GM18868 (cell line): ENCODE results near the gene BACE2.
"Not testable (repeated sequence)": the region's sequence is repeated elsewhere in the genome, so short reads cannot be mapped to it uniquely, and the experiment has no call there.

Experiments used
- ATAC-seq: cut with Tn5 transposase; IDR thresholded peaks from one replicate; pipeline ENCODE4 v1.9.1; 2021; ENCODE audit warnings: mild to moderate bottlenecking, moderate library complexity; ENCODE audit not compliant: unreplicated experiment

The BACE2 gene

DNA sequence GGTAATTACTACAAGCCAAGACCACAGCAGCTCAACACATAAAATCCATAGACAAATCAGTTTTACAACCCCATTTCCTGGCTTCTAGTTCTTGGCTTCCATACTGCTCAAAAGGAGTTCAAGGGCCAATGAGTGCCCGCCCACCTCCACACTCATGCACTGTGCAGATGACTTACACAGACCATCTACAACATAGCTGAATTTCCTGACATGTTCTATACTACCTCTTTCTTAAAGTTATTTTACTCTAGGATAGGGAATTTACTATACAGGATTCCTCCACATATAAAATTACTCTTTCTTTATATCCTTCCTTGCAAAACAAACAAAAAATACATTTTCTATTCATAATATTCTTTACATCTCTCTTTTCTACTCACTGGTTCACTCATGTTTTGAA lies 14.6 kb downstream of the BACE2 start:
- ATAC-seq = no peak

GRCh38 chr21:41183575-41183974 lies 15.6 kb downstream of the BACE2 start:
- ATAC-seq = no peak

DNA sequence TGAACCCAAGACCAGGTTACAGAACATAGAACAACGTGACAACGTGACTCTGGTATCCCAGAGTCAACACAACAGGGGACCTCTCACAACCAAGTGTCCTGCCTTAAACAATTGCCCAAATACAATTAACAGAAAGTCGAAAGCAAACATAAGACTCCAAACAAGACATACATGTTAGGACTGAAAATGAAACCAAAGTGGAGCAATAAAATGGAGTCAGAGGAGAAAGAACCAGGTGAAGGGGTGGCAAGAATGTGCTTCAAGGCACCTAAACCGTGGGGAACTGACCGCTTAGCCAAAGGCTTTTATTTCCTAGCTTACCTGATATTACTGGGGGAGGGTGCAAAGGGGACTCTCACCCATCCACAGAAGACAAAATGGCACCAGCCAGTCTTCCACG lies 17.8 kb downstream of the BACE2 start:
- no peak for ATAC-seq

GRCh38 chr21:41186755-41187536 lies 19.0 kb downstream of the BACE2 start:
- ATAC-seq = no peak

DNA sequence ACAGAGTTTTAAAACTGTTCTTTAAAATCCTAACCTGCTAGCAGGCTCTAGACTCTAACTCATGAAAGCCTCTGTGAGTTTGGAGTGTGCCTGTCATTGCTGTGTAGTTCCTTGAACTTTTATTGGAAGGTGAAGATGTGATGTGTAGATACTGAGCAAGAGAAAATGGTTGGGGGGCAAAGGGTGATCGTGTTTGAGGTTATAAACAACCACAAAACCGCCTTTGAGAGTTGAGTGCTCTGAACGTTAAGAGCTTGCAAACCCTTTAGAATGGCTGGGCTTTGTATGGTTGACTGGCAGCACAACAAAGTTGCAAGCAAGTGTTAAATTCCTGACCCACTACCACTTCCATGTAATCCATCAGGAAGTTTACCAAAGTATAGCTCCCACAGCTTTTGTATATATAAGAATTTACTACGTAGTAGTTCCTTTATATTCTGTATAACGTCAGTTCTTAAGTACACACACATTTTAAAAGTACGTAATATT lies 19.6 kb downstream of the BACE2 start:
- ATAC-seq = no peak

- no peak for ATAC-seq
Observed at GRCh38 chr21:41188486-41189149, 20.7 kb downstream of the BACE2 start.

GRCh38 chr21:41189150-41189745 lies 21.3 kb downstream of the BACE2 start:
- ATAC-seq = no peak

DNA sequence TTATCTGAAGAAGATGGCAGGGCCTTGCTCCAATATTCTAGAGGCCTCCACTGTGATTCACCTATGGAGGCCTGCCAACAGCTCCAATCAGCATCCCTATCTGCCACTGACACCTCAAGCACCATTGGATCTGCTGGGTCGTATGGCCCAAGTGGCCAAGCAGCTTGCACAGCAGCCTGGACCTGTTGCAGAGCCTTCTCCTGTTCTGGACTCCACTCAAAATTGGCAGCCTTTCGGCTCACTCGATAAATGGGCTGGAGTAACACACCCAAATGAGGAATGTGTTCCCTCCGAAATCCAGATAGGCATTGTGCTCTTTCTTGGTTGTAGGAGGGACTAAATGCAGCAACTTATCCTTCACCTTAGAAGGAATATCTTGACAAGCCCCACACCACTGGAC lies 24.6 kb downstream of the BACE2 start:
- not testable (repeated sequence) for ATAC-seq

GRCh38 chr21:41195311-41195710 lies 27.4 kb downstream of the BACE2 start:
- ATAC-seq = no peak

GRCh38 chr21:41196993-41197392 lies 29.0 kb downstream of the BACE2 start:
- no peak for ATAC-seq

GRCh38 chr21:41197582-41197981 lies 29.6 kb downstream of the BACE2 start:
- ATAC-seq = no peak

- not testable (repeated sequence) for ATAC-seq
Observed at GRCh38 chr21:41198647-41199046, 30.7 kb downstream of the BACE2 start.

GRCh38 chr21:41199123-41199522 lies 31.2 kb downstream of the BACE2 start:
- ATAC-seq = no peak

- no peak for ATAC-seq
Observed at GRCh38 chr21:41199588-41199987, 31.6 kb downstream of the BACE2 start.

- no peak for ATAC-seq
Observed at GRCh38 chr21:41201385-41201784, 33.4 kb downstream of the BACE2 start.

DNA sequence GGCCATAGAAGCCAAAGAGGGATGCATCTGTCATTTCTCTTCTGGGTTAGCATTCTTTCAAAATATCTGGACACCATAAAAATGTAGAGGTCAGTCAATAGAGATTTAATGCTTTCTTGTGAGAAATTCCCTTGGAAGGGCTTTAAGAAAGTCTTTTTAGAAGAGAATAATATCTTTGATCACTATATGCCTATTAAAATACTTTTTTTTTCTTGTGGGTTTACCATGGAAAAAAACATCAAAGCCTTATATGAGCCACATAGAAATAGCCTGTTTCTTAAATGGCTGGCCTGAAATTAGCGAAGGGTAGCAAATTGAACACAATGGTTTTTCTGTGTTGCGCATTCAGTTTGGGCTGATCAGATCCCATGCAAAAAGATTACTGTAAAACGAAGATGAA lies 36.8 kb downstream of the BACE2 start:
- no peak for ATAC-seq

GRCh38 chr21:41207401-41208375 lies 39.7 kb downstream of the BACE2 start:
- no peak for ATAC-seq

GRCh38 chr21:41208376-41208763 lies 40.4 kb downstream of the BACE2 start:
- ATAC-seq = no peak

DNA sequence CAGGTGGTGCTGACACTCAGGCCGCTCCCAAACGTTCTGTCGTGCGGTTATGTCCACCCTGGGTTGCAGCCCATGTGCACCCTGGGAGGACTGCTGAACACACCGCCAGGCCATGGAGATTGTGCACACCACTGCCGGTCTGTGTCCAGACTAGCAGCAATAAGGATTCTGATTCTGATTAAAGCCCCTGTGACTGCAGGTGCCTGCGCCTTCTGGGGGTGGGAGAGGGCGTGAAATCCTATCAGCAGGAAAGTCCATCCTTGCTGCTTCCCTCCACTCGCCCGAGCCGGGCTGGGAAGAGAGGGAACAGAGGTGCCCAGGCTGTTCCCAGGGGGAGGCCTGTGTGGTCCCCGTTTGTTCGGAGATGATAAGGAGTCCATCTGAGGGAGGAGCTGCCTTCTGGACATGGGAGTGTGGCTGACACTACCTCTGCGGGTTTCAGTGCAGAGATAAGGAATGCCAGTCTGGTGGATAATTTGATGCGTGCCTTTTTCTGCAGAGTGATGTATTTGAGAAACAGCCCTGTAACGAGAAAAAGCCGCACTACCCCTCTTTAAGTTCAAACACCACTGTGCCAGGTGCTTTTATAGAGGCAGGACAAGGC lies 41.2 kb downstream of the BACE2 start:
- ATAC-seq = no peak

DNA sequence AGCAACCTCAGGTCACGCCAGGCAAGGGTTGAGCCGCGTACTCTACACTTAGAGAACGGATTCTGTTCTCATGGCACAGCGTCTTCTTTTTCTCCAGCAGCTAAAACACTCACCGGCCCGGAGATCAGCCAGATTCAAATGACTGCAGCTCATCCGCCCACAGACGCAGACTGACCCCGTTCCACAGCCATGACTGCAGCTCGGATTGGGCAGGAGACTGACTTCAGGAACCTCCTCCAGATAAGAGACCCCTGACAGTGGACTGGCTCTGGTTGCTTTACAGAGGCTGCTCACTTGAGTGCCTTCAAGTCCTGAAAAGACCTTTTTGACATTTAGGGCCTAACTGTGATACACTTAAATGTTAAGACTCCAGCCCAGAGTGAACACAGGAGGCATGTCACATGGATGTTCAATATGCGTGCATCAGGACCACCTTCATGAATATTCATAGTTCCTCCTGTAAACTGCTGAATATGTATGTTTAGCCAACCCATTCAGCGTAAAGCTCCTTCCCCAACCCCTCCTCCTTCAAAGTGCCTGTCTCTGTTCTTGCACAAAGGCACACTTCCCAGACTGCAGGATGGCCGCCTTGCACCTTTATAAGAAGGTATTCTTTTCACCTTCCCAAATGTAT lies 42.6 kb downstream of the BACE2 start:
- ATAC-seq = no peak
